Stimulated activated CD8-positive, alpha-beta memory T cell treated with anti-CD3 and anti-CD28 coated beads, Interleukin-4, amount 100 ng/mL, for 1 hour (primary cell): ENCODE results near the gene LCT.
"Not testable (repeated sequence)": the region's sequence is repeated elsewhere in the genome, so short reads cannot be mapped to it uniquely, and the experiment has no call there.

ENCODE experiments used
- DNase-seq, 2 donors: peaks; one replicate each; pipeline ENCODE4 v3.0.0-alpha.2; 2020; ENCODE audit warnings: low read depth in 2 of 2, low spot score in 1 of 2

Gene LCT

DNA sequence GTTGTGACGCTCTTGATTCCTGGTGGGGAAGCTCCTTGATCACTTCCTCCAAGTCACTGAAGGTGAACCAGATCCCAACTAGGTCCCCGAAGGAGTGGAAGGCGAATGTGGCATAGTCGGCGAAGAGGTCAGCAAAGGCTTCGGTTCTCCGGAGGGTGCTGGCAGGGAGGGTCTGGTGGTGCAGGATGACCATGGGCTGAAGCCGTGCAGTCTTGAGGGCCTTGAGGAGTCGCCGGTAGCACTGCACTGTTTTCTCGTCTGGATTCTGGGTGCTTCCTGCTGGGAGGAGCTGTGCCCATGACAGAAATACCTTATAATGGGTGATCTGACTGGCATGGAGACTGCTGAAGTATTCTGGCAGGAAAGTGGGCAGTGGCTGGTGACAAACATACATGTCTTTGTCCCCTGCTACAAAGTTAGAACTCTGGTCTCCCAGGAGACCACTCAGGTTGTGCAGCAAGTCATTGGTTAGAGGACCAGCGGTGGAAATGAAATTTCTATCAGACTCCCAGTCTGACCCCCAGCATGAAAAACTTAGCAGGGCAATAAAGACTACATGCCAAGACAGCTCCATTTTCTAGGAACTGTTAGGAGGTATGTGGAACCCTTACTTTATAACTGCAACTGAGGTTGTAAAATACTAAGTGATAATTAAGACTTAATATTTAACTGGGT, at the start of gene LCT:
TSS of gene LCT (minus strand) at position 589 of the 675 bp plus-strand sequence. CDS start at position 574, 15 bp downstream.
- DNase-seq: no peak

DNA sequence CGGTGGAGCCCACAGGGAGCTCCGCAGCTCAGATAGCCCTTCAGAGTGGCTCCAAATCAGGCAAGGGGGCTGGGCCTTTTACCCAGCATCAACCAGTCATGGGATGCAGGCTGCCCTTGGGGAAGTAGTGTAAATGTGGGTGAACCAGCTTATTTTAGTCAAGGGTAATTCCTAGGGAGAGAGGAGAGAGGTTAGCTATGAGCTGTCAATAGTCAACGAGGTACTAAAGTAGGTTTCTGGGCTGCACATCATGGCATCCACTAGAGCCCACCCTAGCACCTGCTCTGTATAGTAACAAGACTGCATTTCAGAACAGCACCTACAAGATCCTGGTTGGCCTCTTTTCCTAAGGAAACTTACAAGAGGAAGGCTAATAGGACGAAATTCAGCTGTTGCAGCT, 48.7 kb upstream of the LCT start:
- no peak for DNase-seq

DNA sequence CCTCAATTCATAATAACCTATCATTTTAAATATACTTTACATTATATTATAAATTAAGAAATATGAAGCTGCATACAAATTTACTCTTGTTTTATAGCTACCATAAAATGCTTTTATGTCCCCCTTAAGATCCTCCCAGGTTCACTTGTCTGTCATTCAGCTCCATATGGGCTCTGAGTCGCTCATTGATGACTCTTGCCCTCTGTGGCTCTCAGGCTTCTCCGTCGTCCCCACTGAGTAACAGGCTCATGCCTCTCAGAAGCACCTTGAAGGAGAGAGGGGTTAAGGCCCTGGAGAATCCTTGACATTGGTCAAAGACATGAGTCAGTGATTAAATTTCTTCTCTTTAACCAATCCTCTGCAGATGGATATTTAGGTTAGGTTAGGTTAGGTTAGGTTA, 45.4 kb upstream of the LCT start:
- DNase-seq: no peak

DNA sequence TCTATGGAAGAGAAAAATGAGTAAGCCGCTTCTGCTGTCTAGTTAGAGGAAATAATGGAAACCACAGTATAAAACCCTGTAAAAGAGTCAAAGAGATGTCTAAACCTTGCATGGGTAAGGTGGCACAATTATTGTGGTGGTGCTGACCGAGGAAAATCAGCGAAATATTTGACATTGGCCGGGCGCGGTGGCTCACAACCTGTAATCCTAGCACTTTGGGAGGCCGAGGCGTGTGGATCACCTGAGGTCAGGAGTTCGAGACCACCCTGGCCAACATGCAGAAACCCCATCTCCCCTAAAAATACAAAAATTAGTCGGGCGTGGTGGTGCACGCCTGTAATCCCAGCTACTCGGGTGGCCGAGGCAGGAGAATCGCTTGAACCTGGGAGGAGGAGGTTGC, 39.8 kb upstream of the LCT start:
- not testable (repeated sequence) for DNase-seq

DNA sequence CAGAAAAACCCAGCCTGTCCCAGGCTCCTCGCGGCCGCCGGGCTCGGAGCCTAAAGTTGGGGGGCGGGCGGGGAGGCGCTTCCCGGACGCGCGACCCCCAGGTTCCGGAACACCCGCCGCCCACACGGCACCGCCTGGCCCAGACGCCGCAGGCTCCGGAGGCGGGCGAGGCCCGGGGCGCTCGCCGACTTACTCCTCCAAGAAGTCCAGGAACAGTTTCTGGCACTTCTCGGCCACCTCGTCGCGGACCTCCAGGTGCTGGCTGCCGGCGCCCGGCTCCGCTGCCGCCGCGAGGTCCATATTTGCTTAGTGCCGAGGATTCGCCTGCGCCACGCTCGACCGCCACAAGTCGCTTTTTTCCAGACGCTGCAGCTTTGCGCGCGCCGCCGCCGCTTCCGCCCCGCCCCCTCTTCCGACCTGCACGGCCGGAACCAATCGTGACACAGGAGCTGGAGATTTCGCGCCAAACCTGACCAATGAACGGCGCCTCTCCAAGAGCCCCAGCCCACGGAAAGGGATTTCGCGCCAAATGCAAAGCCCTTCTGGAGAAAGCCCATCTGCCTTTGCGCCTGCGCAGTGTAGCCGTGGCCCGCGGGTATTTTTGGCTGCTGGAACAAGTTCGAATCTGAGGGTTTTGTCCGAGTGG, 39.2 kb upstream of the LCT start, which contains the start of gene MCM6:
TSS of gene MCM6 (minus strand) at position 378 of the 646 bp plus-strand sequence. CDS start at position 300, 78 bp downstream.
- DNase-seq: peak; percentile 91 to 95

DNA sequence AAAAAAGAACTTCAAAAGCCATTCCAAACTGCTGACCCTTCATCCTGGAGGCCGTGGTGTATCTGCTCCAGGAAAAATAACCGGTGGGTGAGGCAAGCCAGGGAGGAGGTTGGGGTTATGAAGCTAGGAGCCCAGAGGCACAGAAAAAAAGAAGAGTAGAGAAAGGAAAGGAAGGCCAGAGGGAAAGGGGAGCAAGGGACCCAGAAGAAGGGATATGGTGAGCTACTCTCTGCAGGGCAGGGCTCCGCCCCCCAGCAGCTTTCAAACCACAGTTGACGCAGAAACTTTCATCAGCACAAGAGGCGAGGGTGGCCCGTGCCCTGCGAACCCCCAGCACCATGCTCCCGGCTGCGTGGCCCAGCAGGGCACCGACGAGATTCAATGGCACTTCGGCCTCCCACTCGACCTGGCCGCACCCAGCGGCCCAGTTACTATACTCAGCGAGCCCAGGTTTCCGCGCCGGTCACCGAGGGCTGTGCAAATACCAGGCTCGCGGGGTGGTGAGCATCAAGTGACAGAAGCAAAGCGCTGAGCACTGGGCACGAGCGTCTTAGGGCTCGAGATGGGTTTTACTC, 38.6 kb upstream of the LCT start:
- DNase-seq: peak; percentile 42 to 49

DNA sequence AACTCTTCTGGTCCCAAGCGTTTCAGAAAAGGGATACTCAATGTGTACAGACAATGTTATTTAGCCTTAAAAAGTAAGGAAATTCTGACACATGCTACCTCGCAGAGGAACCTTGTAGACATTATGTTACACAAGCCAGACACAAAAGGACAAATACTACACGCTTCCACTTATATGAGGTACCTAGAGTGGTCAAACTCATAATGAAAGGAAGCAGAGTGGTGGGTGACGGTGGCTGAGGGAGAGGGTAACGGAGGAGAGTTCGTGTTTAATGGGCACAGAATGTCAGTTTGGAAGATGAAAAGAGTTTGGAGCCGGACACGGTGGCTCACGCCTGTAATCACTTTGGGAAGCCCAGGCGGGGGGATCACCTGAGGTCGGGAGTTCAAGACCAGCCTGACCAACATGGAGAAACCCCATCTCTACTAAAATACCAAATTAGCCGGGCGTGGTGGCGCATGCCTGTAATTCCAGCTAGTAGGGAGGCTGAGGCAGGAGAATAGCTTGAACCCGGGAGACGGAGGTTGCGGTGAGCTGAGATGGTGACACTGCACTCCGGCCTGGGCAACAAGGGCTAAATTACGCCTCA, 37.9 kb upstream of the LCT start:
- DNase-seq: no peak

DNA sequence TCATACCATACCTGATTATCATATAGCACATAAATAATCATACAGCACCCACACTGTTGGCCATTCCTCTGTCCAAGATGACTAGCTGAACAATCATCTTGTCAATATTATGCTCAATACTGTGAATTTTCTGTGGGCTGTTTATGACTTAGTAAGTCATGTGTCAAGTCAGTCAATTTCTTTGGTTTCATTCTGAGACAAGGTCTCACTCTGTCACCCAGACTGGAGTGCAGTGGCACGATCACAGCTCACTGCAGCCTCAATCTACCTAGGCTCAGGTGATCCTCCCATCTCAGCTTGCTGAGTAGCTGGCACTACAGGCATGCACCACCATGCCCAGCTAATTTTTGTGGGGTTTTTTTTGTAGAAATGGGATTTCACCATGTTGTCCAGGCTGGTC, 33.6 kb upstream of the LCT start:
- DNase-seq: no peak

DNA sequence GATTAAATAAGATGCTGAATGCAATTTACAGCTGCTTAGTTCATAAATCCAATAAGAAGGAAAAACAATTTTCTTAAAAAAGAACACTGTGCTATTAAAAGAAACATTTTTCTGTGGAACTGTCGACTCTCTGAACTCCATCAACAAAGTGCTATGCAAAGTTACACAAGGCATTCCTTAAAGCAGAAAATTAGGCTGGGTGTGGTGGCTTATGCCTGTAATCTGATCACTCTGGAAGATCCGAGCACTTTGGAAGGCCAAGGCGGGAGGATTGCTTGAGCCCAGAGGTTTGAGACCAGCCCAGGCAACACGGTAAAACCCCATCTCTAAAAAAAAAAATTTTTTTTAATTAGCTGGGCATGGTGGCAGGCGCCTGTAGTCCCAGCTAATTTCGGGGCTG, 26.2 kb upstream of the LCT start:
- no peak for DNase-seq

DNA sequence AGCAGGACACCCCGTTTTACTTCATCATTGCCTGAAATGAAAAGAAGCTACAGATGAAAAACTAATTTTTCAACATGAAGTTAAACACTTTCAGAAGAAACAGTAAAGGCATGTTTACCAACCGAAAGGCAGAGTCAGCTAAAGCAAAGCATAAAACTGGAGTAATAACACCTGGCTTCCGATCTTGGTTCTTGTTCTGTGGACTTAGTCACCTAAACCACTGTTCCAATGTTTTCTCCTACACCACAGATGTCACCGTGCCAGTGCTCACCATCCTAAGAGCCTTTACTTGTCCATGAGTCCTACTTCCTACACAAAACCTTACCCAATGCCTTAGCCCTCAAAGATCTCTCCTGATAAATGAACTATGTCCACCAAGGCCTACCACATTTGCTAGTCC, 25.7 kb upstream of the LCT start:
- no peak for DNase-seq

DNA sequence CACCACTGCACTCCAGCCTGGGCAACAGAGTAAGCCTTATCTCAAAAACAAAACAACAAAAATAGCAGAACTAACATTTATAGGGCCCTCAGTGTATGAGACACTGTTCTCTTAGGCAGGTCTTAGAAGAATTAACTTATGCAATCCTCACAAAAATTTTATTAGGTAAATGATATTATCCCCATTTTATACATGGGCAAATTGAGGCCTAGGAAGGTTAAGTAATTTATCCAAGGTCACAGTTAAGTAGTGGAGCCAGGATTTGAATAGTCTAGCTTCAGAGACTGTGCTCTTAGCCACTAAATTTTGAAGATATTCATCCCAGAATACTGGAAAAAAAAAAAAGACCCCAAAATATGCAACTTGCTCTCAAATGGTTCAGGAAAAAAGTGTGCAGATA, 16.4 kb upstream of the LCT start:
- no peak for DNase-seq

DNA sequence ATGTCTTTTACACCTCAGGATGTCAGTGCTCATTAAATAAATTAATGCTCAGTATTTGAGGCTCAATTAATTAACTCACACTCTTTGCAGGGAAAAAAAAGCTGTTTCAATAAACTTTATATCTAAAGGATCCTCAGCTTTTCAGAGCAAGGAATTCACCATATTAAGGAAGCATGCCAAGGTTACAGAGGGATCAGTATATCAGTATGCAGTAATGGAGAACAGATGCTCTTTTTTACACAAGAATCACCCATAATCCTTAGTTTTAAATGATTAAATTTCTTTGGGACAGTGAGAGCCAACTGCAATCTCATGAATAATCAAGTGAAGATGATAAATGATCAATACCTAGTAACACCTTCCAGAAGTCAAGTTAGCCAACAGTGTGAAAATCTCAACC, 14.9 kb upstream of the LCT start:
- no peak for DNase-seq

DNA sequence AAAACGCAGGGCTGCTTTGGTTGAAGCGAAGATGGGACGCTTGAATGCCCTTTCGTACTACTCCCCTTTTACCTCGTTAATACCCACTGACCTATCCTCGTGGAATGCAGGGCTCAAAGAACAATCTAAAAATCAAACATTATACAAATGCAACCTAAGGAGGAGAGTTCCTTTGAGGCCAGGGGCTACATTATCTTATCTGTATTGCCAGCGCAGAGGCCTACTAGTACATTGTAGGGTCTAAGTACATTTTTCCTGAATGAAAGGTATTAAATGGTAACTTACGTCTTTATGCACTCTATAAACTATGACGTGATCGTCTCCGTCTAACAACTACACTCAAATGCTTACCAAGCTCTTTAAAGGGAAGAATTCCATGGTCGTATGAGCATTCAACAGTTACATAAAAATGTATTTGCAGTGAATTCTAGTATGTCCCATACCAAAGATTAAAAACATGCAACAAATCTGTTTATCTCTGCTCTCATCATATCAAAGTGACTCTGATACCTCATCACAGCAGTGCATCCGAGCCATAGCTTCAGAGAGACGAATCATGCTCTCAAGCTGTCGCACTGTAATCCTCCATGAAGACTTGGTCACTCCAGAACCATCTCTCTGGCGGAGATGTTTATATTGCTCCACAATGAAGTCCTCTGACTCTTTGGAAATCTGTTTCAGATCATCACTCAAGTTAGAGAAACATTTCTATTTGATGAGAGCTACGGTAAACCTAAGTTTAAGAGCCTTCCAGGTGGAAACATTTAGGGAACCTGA, 14.1 kb upstream of the LCT start:
- DNase-seq: no peak

DNA sequence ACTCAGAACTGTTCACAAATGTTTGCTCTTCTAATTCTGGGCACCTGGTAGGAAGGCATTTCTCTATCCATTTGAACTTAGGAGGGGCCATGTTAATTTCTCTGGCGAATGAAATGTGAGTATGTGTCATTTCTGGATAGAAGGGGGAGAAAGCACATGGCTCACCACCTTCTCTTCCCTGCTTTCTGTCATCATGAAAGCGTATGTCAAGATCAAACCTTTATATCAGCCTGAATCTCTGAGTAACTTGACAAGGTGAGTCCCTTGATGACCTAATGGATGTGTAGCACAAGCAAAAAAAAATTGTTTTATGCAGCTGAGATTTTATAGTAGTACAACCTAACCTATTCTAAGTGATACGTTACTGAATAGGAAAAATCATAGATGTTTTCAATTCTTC, 12.1 kb upstream of the LCT start:
- no peak for DNase-seq

DNA sequence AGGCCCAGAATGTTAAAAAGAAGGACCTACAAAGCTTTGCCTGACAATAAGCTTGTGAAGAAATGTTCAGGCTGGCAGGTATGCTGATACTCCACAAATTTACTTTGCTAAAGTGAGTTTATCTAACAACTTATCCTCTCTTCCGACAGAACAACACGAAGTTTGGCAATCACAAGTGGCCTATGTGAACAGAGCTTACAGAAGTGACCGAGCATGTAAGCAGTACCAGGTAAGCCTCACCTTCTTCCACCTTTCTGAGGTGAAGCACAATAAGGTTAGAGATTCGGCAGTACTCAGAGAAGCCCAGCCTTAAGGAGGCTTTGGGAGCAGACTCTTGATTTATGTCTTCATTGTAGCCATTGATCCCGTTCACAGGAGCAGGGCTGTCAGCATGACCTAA, 9.0 kb upstream of the LCT start:
- DNase-seq: no peak

DNA sequence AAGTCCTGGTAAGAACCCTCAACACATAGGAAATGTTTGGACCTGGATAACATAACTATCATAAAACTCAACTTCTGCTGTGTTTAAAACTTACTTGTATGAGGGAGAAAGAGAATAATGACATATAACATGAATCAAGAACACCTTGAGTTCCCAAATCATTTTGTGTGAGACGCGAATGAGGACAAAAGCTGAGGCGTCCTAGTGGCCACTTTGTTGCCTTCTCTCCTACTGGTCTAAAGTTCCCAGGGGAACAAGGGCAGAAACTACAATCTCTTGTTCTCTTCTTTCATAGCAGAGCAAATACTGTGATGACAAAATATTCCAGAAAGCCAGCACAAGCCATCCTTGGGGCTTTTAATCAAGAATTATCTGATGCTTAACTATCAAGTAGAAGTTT, 8.3 kb upstream of the LCT start:
- no peak for DNase-seq

DNA sequence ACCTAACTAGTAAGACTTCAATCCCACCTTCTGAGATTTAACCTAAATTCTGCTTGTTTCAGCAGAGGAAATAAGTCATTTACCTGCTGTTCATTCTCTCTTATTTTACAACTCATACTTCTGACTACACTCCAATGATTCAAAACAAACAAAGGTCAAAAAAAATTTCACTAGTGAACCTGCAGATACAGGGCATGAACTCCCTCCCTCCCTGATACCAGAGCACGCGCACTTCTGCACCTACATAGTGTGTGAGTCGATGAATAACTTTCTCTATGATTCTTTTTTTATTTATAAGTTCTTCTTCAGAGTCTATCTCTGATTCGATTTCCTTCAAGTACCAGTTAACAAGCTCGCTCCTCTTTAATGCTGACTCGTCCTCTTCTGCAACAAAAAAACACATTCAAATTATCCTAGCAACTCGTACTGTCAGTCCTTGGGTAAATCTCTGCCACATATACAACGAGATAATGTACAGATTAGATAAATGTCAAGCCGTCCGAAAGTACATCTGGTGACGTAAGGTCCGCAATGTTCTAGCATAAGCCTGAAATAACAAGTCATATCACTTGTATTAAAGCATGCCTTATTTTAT, 7.4 kb upstream of the LCT start:
- no peak for DNase-seq

DNA sequence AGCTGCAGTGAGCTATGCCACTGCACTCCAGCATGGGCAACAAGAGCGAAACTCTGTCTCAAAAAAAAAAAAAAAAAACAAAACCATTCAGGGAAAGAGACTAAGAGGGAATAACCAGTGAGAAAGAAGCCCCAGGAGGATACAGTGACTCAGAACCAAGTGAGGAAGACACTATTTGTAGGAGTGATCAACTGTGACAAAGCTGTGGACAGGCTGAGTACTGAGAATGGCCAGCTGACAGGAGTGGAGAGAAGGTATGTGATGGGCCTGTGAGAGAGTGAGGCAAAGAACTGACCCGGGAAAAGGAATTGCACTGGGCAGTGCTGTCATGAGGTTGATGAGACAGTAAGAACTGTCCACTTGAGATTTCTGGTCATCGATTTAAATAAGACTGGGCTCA, 6.7 kb upstream of the LCT start:
- DNase-seq: no peak

DNA sequence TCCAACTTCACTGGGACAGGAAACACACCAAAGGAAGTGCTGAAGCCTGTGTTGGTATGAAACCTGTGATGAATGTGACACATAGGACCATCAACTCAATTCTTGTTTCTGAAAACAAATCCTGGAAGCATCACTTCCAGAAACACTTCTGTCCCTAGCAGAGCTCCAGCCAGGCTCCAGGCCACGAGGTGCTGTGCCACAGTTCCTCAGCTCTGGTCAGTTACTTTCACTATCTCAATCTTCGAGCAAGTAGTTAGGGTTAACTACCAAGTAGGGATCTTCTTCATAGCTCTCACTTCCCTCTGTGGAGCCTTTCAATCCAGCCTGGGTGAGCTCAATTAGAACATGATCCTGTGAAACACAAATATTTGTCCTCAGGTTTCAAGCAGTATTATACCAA, 3.6 kb upstream of the LCT start:
- no peak for DNase-seq

DNA sequence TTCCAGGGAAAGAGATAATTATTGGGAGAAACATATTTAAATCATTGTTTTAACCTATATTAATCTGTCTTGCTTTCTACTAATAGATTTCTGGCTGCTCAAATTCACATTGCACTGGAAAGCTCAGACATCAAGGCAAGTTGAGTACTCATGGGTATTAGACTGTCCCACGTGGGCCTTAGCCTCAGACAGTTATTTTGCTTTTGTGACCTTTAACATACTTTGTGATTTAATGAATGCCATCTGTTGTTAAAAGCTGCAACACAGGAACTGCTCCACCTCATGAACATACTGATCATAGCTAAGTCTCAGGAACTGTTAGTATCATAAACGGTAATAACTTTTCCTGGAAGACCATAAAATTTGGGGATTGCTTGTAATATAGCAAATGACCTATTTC, 2.7 kb upstream of the LCT start:
- DNase-seq: no peak

DNA sequence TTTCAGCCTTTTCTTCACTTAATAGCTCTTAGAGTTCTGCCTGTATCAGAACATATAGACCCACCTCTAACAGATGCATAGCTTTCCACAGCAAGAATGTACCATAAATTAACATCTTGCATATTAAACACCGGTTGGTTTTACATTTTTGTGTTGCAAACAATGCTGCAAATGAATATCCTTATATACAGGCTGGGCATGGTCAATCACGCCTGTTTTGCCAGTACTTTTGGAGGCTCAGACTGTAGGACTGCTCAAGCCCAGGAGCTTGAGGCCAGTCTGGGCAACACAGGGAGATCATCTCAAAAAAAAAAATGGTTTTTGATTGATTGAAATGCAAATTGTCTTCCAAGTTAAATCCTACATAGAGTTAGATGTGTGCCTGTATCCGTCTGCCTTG, 1.5 kb upstream of the LCT start:
- DNase-seq: no peak
